ENCODE data around the gene ZNF526.
A peak's percentile ranks its signal among the peaks of the same experiment; 100 is the strongest.

The ZNF526 gene

GRCh38 chr19:42216653-42217519 lies 3.2 kb upstream of the ZNF526 start:
- H3K27ac ChIP-seq = peak overlapping the region; percentile 81
- TF ChIP-seq CTCF (conservative IDR thresholded peaks at IDR 0.05) (no peak), ZFX (IDR thresholded peaks at IDR 0.05) (peak; percentile 37)

GRCh38 chr19:42217520-42218437 lies 2.3 kb upstream of the ZNF526 start, which contains the start of gene DEDD2:
TSS of gene DEDD2 (minus strand) at chr19:42217677. CDS start at chr19:42217007, 670 bp downstream.
- H3K27ac ChIP-seq = peak within 1 kb of the TSS; percentile 81
- TF ChIP-seq ZFX (IDR thresholded peaks at IDR 0.05) (no peak), CTCF (conservative IDR thresholded peaks at IDR 0.05) (no peak)

- TF ChIP-seq ZFX (IDR thresholded peaks at IDR 0.05) (no peak), CTCF (conservative IDR thresholded peaks at IDR 0.05) (no peak)
- H3K27ac ChIP-seq = peak overlapping the region; percentile 90
Measured at GRCh38 chr19:42220751-42221097, 612 bp downstream of the ZNF526 start.

GRCh38 chr19:42224940-42225717 lies 5.0 kb downstream of the ZNF526 start:
- H3K27ac ChIP-seq = no peak overlapping the region
- TF ChIP-seq ZFX (IDR thresholded peaks at IDR 0.05) = no peak
- TF ChIP-seq CTCF (conservative IDR thresholded peaks at IDR 0.05) = no peak

- TF ChIP-seq ZFX (IDR thresholded peaks at IDR 0.05) = no peak
- TF ChIP-seq CTCF (conservative IDR thresholded peaks at IDR 0.05) = no peak
- no peak overlapping the region for H3K27ac ChIP-seq
Measured at GRCh38 chr19:42225718-42226292, 5.7 kb downstream of the ZNF526 start.

GRCh38 chr19:42226886-42227285 lies 6.8 kb downstream of the ZNF526 start:
- no peak overlapping the region for H3K27ac ChIP-seq
- TF ChIP-seq ZFX (IDR thresholded peaks at IDR 0.05) (no peak), CTCF (conservative IDR thresholded peaks at IDR 0.05) (no peak)
